Right lung (tissue), 5 donors: ENCODE results near the gene COPS3. TPM values are rescaled to one million over a fixed set of nuclear protein-coding genes. Genes with fewer than 3 reads are reported as not detected.

Experiments used
- DNase-seq, 2 donors: peaks; one replicate each; pipeline ENCODE4 v3.0.0-alpha.2; 2013
- polyA plus RNA-seq, 5 donors: library from polyadenylated mRNA; unstranded; fragments of 120-200 nt; gene quantifications; one replicate each; pipeline versions ENCODE4 v1.2.1 to v1.2.3, GENCODE V29; 2013; ENCODE audit warnings: inconsistent platforms in 1 of 5, low replicate concordance in 1 of 5; ENCODE audit not compliant: insufficient read length in 5 of 5, insufficient read depth in 1 of 5

The COPS3 gene
- polyA plus RNA-seq, 5 donors: 62.2 to 79.9 (median 68.8) TPM

- DNase-seq: no peak
These were observed 84.3 kb downstream of the COPS3 start for GRCh38 chr17:17196776-17197175.

Other genes with a start within 250 kb of the COPS3 start
- gene MPRIP, start 238.8 kb downstream of the COPS3 start, polyA plus RNA-seq: 100 to 1,000 TPM; 190 to 262 (median 239) TPM
- gene PLD6, start 74.9 kb downstream of the COPS3 start, polyA plus RNA-seq: 1 to 10 TPM; 3.5 to 6.4 (median 4.8) TPM
- gene FLCN, start 44.1 kb downstream of the COPS3 start, polyA plus RNA-seq: 10 to 100 TPM; 32.2 to 58.7 (median 41.4) TPM
- gene NT5M, start 22.1 kb upstream of the COPS3 start, polyA plus RNA-seq: 1 to 10 TPM; 2.7 to 6.5 (median 3.7) TPM
- 10 to 100 TPM; 14.5 to 17.7 (median 16.6) TPM for gene MED9, start 195.8 kb upstream of the COPS3 start, polyA plus RNA-seq
- 1 to 10 TPM; 1.5 to 3.4 (median 1.8) TPM for gene RASD1, start 215.1 kb upstream of the COPS3 start, polyA plus RNA-seq